ENCODE measurements around the gene SNTN.
"Not testable (repeated sequence)": the region's sequence is repeated elsewhere in the genome, so short reads cannot be mapped to it uniquely, and the experiment has no call there.

The SNTN gene

DNA sequence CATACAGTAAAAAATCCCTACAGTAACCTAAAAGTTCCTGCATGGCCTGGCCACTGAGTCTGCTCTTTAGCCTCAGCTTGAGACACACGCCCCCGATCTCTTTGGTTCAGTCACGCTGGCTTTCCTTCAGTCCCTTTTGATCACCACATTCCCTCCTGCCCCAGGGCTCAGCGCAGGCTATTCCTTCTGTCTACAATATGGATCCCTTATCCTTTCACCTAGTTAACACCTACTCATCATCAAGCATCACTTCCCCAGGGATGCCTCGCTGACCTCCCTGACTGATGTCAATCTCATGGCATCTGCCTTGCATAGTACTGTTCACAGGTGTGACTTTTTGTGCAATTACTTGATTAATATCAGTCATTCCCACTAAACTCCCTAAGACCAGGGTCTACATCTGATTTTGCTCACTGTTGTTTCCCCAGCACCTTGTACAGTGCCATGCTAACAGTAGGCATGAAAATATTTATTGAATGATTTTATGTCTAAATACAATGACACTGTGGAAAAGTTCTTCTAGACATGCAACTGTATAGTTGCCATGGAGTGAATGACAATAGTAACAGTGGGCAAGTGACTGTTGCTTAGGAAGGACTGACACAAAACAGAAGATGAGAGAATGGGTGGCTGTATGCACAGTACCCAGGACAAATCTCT lies at the start of gene SNTN:
TSS of gene SNTN (plus strand) at position 610 of the 660 bp plus-strand sequence. CDS start at position 623, 13 bp downstream.
- DNase-seq, result no peak

DNA sequence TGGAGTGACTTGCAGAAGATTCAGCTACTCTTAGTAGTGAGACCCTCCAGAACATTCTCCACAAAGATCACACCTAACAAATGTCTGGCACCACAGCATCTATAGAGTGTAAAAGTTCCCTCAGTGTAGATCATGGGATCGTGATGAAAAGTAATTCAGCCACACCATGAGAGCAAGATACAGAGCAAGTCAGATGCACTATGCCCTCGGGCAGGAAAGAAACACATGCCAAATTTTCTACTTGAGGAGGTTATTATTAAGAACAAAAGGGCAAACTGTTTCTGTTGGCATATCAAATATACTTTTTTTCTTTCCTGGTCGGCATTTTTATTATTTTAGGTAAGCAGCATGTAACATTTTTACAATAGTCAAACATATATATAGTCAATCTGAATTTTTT lies 44.8 kb upstream of the SNTN start:
- no peak for DNase-seq

DNA sequence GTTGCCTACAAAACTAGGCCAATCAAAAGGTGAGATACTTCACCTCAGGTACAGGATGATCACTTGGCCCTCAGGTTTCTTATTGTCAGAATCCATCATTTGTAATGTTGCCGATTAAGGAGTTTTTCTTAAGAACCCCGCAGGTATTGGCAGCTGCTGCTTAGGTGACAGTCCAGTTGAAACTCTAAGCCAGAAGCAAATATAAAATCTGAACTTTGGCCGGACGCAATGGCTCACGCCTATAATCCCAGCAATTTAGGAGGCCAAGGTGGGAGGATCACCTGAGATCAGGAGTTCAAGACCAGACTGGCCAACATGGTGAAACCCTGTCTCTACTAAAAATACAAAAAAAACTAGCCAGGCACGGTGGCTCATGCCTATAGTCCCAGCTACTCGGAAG lies 43.1 kb upstream of the SNTN start:
- DNase-seq, result no peak

DNA sequence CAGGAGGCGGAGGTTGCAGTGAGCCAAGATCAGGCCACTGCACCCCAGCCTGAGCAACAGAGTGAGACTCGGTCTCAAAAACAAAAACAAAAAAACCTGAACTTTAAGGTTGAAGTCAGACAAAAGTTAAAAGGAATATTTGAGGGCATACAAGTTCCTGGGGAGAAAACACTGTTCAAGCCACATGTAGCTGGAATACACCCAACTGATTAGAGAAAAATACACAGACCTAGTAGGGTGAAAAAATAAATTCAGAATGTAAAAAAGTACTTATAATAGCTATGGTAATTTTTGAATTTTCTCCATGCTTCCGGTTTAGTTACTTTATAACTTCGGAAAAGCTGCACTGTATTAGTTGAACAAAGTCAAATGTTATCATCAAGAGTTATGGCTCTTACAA lies 42.6 kb upstream of the SNTN start:
- no peak for DNase-seq

DNA sequence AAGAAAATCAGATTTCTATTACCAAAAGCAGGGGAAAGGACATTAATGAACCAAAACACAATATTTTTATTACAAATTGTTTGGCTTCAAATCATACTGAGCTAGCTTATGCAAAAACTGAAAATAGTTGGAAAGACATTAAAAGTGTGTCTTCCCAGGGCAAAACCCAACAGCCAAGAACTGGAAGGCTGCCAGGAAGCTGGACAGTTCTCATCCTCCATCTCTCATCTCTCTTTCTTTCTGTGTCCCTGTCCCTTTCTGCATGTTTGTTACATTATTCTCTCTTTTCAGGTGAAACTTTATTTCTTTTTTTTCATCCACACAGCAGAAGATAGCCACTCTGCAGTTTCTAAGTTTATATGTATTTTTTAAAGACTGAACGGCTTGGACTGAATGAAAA lies 41.1 kb upstream of the SNTN start:
- no peak for DNase-seq

DNA sequence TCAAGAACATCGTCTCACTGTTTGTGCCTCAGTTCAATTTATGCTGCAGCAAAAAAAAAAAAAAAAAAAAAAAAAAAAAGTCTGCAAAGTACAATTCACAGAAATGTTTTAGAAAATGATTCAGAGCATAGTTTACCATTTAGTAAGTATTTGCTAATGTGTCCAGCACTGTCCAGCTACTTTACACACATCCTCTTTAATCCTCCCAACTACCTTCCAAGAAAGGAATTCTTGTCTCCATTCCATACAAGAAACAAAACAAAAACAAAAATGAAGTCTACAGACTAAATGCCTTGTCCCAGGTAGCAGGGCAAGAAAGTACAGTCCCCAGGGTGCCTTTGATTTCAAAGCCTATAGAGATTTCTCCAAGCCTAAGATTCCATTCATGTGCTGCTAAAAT lies 38.9 kb upstream of the SNTN start:
- DNase-seq, result no peak

DNA sequence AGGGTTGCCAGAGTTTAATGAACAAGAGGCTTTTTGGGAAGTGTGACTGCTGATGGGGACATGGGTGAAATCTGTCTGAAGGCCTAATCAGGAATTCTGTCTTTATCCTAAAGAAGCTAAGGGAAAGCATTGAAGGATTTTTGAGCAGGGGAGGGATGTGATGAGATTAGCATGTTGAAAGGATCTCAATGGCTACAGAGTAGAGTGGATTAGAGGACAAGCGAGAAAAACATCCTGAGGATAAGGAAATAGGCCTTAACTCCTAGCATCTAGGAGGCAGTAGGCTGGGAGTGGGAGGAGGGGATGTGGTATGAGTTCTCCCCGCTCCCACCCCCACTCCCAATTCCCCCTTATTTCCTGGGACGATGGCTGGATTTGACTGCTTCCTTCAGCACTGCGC lies 35.1 kb upstream of the SNTN start:
- DNase-seq, result no peak

DNA sequence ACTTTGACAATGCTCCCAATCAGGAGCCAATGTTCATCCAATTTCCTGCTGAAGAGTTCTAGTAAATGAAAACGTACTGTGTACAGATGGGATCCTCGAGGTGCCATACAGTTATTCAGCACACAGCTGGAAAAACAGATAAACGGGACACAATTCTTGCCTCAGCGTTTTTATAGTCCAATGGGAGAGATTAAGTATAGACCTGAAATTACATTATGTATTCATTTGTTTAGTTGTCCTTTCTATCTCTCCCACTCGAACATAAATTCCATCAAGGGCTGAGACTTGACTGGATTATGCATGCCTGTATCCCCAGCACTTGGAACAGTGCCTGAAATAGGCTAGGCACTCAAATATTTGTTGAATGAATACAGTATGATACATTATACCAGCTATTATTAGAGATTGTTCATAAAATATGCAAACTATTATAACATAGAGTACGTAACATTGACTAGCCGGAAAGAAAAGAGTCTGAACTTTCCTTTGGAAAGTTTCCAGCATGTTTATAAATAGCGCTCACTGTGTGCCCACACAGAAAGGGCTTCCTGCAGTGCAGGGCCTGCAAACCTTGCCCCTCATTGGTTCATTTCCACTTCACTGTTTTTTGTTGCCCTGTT lies 27.4 kb upstream of the SNTN start:
- DNase-seq, result no peak

DNA sequence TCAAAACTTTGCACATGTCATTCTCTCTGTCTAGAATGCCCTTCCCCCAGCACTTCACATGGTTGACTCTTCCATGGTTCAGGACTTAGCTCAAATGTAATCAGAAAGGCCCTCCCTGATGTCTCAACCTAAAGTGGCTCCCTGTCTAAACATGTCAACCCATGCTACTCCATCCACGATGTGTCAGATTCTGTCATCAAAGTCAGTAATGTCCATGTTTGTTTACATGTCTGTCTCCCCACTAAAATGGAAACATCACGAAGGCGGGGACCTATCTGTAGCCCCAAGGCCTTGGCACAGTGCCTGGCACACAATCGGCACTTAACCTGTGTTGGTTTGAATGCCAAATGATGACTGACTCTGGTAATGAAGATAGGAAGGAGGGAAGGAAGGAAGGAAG lies 20.8 kb upstream of the SNTN start:
- DNase-seq, result no peak

DNA sequence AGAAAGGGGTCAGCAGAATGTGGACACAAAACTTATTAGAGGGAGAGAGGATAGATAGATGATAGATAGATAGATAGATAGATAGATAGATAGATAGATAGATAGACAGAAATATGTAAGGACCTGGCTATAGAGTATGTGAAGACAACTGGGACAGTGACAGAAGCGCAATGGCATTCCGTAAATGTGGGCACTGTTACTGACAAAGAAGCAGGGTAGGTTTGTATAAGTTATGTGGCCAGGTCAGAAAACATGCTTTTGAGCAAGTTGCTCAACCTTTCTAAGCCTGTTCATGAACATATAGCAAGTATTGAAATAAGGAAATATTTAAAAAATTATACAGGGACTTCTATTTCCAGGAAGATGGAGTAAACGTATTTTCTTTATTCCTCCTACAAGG lies 17.3 kb upstream of the SNTN start:
- DNase-seq, result no peak

DNA sequence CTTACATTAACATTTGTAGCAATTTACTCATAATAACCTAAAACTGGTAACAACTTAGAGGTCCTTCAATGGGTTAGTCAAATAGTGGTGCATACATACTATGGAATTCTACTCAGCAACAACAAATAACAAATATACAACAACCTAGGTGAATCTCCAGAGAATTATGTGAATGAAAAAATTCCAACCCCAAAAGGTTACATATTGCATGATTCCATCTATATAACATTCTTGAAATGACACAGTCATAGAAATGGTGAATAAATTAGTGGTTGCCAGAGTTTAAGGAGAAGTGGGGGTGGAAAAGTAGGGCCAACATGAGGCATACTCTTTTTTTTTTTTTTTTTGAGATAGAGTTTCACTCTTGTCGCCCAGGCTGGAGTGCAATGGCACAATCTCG lies 12.7 kb upstream of the SNTN start:
- no peak for DNase-seq

DNA sequence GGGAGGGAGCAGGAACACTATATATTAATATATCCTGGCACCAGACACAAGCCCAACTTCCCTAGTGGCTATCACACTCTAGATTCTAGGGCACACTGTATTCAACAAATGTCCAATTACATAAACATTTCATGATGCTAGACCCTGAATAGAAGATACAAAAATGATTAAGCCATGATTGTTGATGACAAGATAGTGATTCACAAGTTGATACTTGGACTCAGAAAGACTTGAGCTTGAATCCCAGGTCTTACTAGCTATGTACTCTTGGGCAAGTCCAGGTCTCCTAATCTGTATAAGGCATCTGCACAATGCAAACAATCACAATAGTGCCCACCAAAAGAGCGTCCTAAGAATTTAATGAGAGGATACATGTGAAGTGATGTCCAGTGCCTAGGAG lies 10.0 kb upstream of the SNTN start:
- DNase-seq, result no peak

DNA sequence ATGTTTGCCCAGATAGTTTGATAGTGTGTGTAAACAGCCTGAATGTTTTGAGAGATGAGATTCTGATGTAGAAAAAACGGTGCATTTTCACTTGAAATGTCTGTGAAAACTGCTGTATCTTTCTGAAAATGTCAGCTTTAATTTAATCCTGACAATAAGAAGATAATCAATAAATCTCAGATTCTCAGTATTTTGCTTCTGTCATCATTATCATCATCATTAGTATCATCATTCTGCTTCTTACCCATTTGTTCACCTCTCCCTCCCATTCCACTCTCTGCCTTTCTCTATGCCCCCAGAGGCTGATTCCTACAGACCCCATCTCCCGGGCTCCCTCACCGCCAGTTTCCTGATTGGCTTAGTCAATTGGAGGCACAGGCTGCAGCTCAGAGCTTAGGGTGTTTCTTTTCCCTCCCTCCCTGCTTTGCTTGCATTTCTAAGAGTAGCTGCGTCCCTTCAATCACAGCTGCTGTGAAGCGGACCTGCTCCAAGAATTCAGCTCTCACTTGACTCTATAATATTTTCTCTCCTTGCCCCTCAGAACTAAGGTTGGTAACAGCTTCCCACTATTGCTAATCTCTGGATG lies 8.2 kb upstream of the SNTN start:
- no peak for DNase-seq

DNA sequence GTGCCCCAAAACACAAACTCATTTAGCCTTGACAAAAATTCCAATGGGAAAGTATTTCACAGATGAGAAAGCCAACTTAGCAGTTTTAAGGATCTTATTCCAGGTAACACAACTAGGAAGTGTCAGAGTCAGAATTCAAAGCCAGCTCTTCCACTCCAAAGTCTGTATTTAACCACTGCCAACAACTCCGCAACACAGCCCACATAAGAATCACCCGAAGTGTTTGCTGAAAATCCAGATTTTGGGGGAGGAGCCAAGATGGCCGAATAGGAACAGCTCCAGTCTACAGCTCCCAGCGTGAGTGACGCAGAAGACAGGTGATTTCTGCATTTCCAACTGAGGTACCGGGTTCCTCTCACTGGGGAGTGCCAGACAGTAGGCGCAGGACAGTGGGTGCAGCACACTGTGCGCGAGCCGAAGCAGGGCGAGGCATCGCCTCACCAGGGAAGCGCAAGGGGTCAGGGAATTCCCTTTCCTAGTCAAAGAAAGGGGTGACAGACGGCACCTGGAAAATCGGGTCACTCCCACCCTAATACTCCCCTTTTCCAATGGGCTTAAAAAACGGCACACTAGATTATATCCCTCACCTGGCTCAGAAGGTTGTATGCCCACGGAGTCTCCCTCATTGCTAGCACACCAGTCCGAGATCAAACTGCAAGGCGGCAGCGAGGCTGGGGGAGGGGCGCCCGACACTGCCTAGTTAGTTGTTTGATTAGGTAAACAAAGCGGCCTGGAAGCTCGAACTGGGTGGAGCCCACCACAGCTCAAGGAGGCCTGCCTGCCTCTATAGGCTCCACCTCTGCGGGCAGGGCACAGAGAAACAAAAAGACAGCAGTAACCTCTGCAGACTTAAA lies 7.3 kb upstream of the SNTN start:
- not testable (repeated sequence) for DNase-seq

DNA sequence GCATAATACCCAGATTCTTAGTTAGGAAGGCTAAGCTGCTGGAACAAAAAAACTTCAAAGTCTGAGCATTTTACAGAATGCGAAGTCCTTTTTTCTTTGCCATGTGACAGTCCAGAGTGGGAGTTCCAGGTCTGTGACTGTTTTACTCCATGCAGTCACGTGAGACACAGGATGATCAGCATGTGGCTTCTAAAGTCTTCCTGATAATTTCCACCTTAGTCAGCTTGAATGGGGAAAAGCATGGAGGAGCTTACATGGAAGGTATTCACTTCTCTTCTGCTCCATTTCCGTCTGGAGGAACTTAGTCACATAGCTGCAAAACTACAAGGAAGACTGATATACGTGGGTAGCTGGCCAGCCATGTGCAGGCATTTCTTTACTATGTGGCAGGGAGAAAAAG lies 1.7 kb downstream of the SNTN start:
- no peak for DNase-seq

DNA sequence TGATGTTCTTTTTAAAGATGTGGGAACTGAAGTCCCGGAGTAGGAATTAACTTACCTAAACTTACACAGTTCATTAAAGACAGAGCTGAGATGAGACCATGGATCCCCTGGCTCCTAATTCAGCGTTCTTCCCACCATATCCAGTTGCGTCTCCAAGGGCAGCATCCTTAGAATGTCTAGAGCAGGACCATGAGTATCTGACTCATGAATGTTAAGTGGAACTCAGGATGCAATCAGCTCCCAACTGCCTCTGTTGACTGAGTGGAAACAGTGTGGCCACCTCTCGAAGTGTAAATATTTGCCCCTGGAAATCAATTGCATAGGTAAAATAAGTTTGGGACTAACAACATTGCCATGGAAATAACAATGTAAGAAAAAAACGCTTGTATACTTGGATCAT lies 2.5 kb downstream of the SNTN start:
- no peak for DNase-seq

DNA sequence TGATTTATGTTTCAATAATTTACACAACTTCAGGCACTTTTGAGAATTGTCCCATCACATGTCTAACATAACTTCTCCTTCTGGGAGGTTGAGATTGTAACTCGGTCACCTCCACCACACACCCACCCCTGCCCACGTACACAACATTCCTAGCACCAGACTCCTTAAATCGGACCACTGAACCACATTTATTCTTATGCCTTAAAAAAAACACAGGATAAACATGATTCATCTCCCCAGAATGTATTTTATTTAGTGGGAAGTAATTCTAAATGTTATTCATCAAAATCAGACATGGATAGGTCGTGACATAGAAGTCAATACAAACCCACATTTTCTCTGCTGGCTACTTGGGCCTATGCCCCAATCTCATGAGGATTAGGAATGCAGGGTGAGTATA lies 3.0 kb downstream of the SNTN start:
- DNase-seq, result no peak

DNA sequence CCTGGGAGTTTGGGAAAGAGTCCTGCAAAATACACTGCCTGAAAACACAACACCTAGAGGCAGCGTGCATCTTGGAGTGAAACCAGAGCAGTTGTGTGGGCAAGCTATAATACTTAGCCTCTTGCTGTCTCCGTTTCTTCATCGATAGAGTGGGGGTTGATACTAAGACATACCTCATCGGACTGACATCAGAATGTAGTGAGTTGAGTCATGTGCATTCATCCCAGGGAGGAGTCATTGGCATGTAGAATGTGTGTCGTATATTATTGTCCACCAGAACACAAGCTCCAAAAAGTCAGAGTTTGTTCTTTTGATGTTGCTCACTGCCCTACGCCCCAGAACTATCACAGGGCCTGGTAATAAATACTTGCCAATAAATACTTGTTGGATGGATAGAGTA lies 4.3 kb downstream of the SNTN start:
- no peak for DNase-seq

DNA sequence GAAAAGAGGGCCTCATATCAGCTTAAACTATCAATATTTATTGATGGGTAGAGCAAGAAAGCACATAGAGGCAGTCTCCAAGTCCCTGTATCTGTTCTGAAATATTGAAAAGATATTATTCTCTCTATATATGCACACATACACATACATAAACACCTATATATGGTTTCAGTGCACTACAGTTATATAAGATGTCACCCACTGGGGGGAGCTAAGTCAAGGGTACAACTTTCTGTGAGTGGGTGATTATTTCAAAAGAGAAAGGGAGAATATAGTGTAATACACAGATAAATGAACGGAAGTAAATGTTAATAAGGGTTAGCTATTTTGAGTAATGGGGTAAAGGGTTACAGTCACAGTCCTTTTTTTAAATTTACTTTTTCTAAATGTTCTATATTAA lies 8.8 kb downstream of the SNTN start:
- no peak for DNase-seq

DNA sequence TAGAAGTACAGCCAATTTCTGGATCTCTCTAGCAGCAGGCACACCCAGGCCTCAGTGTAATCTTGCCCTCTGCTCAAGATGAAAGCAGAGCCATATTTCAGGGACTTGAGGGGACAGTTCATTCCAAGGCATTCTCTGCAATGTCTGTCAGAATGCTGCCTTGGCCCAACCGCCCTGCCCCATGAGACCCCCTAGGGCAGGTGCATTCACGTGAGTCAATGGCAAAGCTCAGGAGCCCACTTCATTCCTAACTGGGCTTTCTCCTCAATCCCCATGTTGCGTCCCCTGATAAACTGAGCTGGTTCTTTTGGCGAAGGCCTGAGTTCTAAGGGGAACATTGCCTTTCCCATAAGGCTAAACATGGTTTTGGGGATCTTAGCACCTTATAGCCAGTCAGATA lies 9.5 kb downstream of the SNTN start:
- no peak for DNase-seq

DNA sequence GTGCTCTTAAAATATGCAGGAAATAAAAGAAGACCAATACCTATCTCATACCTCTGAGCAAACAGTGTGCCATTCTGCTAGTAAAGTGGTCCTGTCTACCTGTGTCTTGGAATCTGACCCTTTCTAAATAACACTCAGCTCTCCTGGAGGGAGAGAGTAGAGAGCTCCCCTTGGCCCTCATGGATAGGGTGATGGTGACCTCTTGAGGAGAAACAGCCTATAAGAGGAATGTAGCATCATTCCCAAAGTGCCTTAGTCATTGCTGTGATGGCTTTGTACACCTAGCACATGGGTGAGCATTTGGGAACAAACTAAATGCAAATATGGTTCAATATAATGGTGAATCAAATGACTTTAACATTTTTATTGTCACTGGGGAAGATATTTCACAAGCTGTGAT lies 10.0 kb downstream of the SNTN start:
- no peak for DNase-seq

DNA sequence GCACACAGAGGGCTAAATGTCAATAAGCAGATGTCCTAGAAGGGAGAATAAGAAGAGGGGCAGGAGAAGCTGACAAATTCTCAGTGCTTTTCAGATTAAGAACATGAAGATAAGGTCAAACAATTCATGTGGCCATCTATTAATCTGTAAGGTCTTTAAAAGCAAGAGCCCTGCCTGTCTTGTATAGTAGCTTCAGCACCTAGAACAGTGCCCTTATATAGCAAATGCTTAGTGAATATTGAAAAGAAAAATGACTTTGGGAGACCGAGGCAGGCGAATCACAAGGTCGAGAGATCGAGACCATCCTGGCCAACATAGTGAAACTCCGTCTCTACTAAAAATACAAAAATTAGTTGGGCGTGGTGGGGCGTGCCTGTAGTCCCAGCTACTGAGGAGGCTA lies 18.1 kb downstream of the SNTN start:
- no peak for DNase-seq

DNA sequence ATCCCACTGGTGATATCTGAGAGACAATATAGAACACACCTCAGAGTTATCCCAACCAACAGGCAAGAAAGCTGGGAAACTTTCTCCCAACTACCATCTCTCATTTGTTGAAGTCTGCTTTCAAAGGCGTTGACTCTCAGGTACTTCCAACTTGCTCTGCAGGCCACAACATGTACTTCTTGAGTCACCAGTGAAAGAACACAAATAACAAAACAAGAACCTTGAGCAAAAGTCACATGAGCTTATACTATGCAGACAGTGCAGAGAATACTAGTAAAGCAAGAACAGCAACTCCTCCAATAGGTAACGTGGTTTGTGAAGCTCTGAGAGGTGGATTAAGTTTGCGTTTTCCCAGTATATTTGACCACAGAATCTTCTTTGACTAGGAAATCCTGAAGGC lies 20.6 kb downstream of the SNTN start:
- DNase-seq, result no peak

DNA sequence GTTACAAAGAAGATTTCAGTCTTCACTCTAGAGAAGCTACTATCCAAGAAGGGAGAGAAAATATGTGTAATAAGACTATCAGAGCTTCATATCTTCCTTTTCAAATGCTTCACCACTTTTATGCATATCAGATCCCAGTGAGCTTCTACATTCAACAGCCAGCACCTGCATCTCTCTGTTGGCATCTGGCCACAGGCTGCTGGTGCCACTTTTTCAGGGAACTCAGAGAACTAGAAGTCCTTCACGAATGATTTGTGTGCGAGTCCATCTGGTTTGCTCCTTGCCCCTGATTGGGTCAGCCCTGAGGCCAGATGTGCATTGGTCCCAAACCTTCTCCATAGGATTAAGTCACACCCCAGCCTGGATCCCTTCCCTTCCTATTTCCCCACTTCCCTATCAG lies 22.1 kb downstream of the SNTN start:
- DNase-seq, result no peak

All from NCI-H446 (cell line).